CD14-positive monocyte (primary cell): ENCODE data around the gene GABBR2. TPM values are rescaled to one million over a fixed set of nuclear protein-coding genes. Genes with fewer than 3 reads are reported as not detected.

Source experiments
- DNase-seq, 3 donors: peaks; one replicate each; pipeline ENCODE4 v3.0.0-alpha.2; 2011 to 2022
- H2AFZ ChIP-seq: 2 replicates; pipeline ENCODE4 v1.6.0; 2012; ENCODE audit warnings: mild to moderate bottlenecking, low read depth, low read length, inconsistent platforms; ENCODE audit not compliant: insufficient read depth, poor library complexity, severe bottlenecking
- H3K27ac ChIP-seq, 2 donors: 1 replicate in 1 of 2; 2 replicates in 1 of 2; pipeline ENCODE4 v1.5.1; 2012 to 2013; ENCODE audit warnings: low read length in 2 of 2, control low read depth in 1 of 2, inconsistent platforms in 1 of 2, low read depth in 1 of 2, mild to moderate bottlenecking in 1 of 2
- H3K27me3 ChIP-seq, 2 donors: one replicate each; pipeline versions ENCODE4 v1.6.0 to v1.6.1; 2011 to 2013; ENCODE audit warnings: low read length in 2 of 2; ENCODE audit not compliant: control insufficient read depth in 2 of 2, insufficient read depth in 2 of 2
- H3K36me3 ChIP-seq, 2 donors: replicated peaks in 1 of 2; 1 replicate in 1 of 2; 2 replicates in 1 of 2; pipeline versions ENCODE4 v1.5.1 to v1.6.1; 2012 to 2013; ENCODE audit warnings: low read length in 2 of 2, control low read depth in 1 of 2, inconsistent platforms in 1 of 2, mild to moderate bottlenecking in 1 of 2; ENCODE audit not compliant: insufficient read depth in 2 of 2, control insufficient read depth in 1 of 2
- H3K4me1 ChIP-seq, 2 donors: 1 replicate in 1 of 2; 2 replicates in 1 of 2; pipeline versions ENCODE4 v1.5.1 to v1.6.1; 2012 to 2013; ENCODE audit warnings: low read length in 2 of 2, control low read depth in 1 of 2, inconsistent platforms in 1 of 2, mild to moderate bottlenecking in 1 of 2, moderate library complexity in 1 of 2; ENCODE audit not compliant: insufficient read depth in 2 of 2, control insufficient read depth in 1 of 2
- H3K4me2 ChIP-seq: replicated peaks from 2 replicates; pipeline ENCODE3; 2012; ENCODE audit warnings: low read length, moderate library complexity, mild to moderate bottlenecking; ENCODE audit not compliant: poor library complexity, severe bottlenecking; ENCODE audit errors: extremely low read depth
- H3K4me3 ChIP-seq, 3 experiments: fragments of 200-600 bp in 1 of 3; sonication (generic) in 1 of 3; replicated peaks in 1 of 3; 1 replicate in 2 of 3; 2 replicates in 1 of 3; pipeline ENCODE4 v1.5.1; 2011 to 2013; ENCODE audit warnings: low read length in 3 of 3, mild to moderate bottlenecking in 3 of 3, control low read depth in 2 of 3, low read depth in 2 of 3, inconsistent platforms in 1 of 3, moderate library complexity in 1 of 3
- H3K79me2 ChIP-seq: 2 replicates; pipeline ENCODE4 v1.6.0; 2012; ENCODE audit warnings: mild to moderate bottlenecking, control low read depth, inconsistent platforms, low read length, moderate library complexity; ENCODE audit not compliant: insufficient read depth
- H3K9ac ChIP-seq: 2 replicates; pipeline ENCODE4 v1.6.0; 2017; ENCODE audit warnings: low read length, mild to moderate bottlenecking; ENCODE audit not compliant: insufficient read depth, poor library complexity, severe bottlenecking
- H3K9me3 ChIP-seq, 2 donors: replicated peaks in 1 of 2; 1 replicate in 1 of 2; 2 replicates in 1 of 2; pipeline versions ENCODE4 v1.5.1 to v1.6.1; 2012 to 2013; ENCODE audit warnings: low read length in 2 of 2, control low read depth in 1 of 2; ENCODE audit not compliant: control insufficient read depth in 1 of 2, insufficient read depth in 1 of 2
- H4K20me1 ChIP-seq: 2 replicates; pipeline ENCODE4 v1.6.0; 2012; ENCODE audit warnings: mild to moderate bottlenecking, low read length, control low read depth, moderate library complexity; ENCODE audit not compliant: insufficient read depth
- H3K27ac Mint-ChIP-seq, 7 donors: one replicate each; pipeline ENCODE4 v1.8.0; 2020; ENCODE audit warnings: mild to moderate bottlenecking in 7 of 7, mixed read lengths in 7 of 7, moderate library complexity in 6 of 7, inconsistent platforms in 2 of 7
- H3K27me3 Mint-ChIP-seq, 3 donors: one replicate each; pipeline ENCODE4 v1.8.0; 2021 to 2022; ENCODE audit warnings: low read depth in 3 of 3, mild to moderate bottlenecking in 3 of 3, mixed read lengths in 3 of 3, moderate library complexity in 3 of 3, inconsistent platforms in 1 of 3
- H3K36me3 Mint-ChIP-seq, 2 donors: one replicate each; pipeline ENCODE4 v1.8.0; 2020; ENCODE audit warnings: mixed read lengths in 2 of 2, inconsistent platforms in 1 of 2, mild to moderate bottlenecking in 1 of 2
- H3K4me1 Mint-ChIP-seq: one replicate; pipeline ENCODE4 v1.8.0; 2020; ENCODE audit warnings: mild to moderate bottlenecking, mixed read lengths
- H3K4me3 Mint-ChIP-seq, 2 donors: one replicate each; pipeline ENCODE4 v1.8.0; 2020; ENCODE audit warnings: mild to moderate bottlenecking in 2 of 2, mixed read lengths in 2 of 2, moderate library complexity in 1 of 2
- H3K9me3 Mint-ChIP-seq, 7 donors: one replicate each; pipeline ENCODE4 v1.8.0; 2020 to 2022; ENCODE audit warnings: mixed read lengths in 7 of 7, mild to moderate bottlenecking in 6 of 7, moderate library complexity in 6 of 7, inconsistent platforms in 2 of 7
- WGBS: methylation state at CpG from one replicate; pipeline ENCODE4 v1.1.5; 2013; ENCODE audit warnings: missing lambda C conversion rate; ENCODE audit not compliant: insufficient coverage; 5-methylcytosine and 5-hydroxymethylcytosine counted together
- intact Hi-C, 2 donors: fragments of 100-400 bp; cut with micrococcal nuclease; formaldehyde crosslinking; loops; one replicate each; pipeline versions ENCODE4 v1.15.0 to v1.15.1; 2023
- polyA plus RNA-seq, 3 donors: library from polyadenylated mRNA; depleted of rRNA in 1 of 3; unstranded in 2 of 3; stranded (reverse) in 1 of 3; fragments of 300-500 nt in 2 of 3; fragments of >200 nt in 1 of 3; fragmentation: Illumina TruSeq in 2 of 3; gene quantifications; 1 replicate in 2 of 3; 2 replicates in 1 of 3; pipeline ENCODE4 v1.2.3, GENCODE V29; 2012 to 2021
- TF ChIP-seq, protein P1 (sequence below): fragments of 200-600 bp; IDR thresholded peaks from one replicate; pipeline ENCODE4 v1.8.0; 2022; ENCODE audit warnings: antibody characterized with exemption, mild to moderate bottlenecking

GABBR2 gene
- polyA plus RNA-seq, 3 donors: not detected

DNA sequence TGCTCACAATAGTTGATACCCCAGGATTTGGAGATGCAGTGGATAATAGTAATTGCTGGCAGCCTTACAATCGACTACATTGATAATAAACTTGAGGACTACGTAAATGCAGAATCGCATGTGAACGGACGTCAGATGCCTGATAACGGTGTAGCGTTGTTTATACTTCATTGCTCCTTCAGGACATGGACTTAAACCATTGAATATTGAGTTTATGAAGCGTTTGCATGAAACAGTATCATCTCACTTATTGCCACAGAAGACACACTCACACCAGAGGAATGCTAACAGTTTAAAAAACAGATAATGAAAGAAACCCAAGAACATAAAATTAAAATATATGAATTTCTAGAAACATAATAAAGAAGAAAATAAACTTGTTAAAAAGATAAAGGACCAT is 101.6 kb downstream of the GABBR2 start:
- Histone ChIP-seq H3K27ac (no peak overlapping the region), H3K36me3 (no peaks in the 10 kb centered on the region), H3K4me1 (no peaks in the 10 kb centered on the region), H3K79me2 (no peaks in the 10 kb centered on the region), H3K9me3 (no peaks in the 10 kb centered on the region), H2AFZ (no peak overlapping the region), H3K9ac (no peak overlapping the region), H3K4me3 (no peak overlapping the region), H4K20me1 (no peaks in the 10 kb centered on the region), H3K4me2 (no peak overlapping the region), H3K27me3 (peaks cover 0 to 6% of the 10 kb centered on the region in 2 donors)
- TF ChIP-seq, protein P1, sequence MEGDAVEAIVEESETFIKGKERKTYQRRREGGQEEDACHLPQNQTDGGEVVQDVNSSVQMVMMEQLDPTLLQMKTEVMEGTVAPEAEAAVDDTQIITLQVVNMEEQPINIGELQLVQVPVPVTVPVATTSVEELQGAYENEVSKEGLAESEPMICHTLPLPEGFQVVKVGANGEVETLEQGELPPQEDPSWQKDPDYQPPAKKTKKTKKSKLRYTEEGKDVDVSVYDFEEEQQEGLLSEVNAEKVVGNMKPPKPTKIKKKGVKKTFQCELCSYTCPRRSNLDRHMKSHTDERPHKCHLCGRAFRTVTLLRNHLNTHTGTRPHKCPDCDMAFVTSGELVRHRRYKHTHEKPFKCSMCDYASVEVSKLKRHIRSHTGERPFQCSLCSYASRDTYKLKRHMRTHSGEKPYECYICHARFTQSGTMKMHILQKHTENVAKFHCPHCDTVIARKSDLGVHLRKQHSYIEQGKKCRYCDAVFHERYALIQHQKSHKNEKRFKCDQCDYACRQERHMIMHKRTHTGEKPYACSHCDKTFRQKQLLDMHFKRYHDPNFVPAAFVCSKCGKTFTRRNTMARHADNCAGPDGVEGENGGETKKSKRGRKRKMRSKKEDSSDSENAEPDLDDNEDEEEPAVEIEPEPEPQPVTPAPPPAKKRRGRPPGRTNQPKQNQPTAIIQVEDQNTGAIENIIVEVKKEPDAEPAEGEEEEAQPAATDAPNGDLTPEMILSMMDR: no peak
- Mint-ChIP-seq H3K4me3 (no peak overlapping the region), H3K36me3 (no peaks in the 10 kb centered on the region), H3K27me3 (peaks cover 9 to 20% (median 12%) of the 10 kb centered on the region in 3 donors), H3K9me3 (peaks cover 0 to 2% (median 0%) of the 10 kb centered on the region in 7 donors), H3K4me1 (no peaks in the 10 kb centered on the region), H3K27ac (no peak overlapping the region)
- WGBS: 95% methylated on average over 7 of the region's 8 CpGs
- intact Hi-C loops: no loop called here
- no peak for DNase-seq

DNA sequence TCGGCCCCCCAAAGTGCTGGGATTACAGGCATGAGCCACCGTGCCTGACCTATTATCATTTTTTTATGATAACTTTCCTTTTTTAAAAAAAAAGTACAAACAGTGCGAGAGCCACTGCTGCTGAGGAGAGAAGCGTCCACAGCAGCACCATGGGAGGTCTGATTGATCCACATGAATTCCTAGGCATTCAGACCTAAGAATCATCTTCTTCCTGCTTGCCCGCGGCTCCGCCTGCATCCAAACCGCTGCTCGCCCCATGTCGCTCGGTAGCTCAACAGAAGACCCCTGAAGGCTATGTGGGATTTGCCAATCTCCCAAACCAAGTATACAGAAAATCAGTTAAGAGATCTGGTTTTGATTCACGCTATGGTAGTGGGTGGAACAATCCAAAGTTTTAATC is 102.0 kb downstream of the GABBR2 start:
- Histone ChIP-seq H3K79me2 (no peaks in the 10 kb centered on the region), H3K4me1 (no peaks in the 10 kb centered on the region), H2AFZ (no peak overlapping the region), H3K9ac (no peak overlapping the region), H3K4me2 (no peak overlapping the region), H3K9me3 (no peaks in the 10 kb centered on the region), H4K20me1 (no peaks in the 10 kb centered on the region), H3K4me3 (no peak overlapping the region), H3K36me3 (no peaks in the 10 kb centered on the region), H3K27ac (no peak overlapping the region), H3K27me3 (peaks cover 0 to 6% of the 10 kb centered on the region in 2 donors)
- Mint-ChIP-seq H3K9me3 (peaks cover 0 to 2% (median 0%) of the 10 kb centered on the region in 7 donors), H3K4me3 (no peak overlapping the region), H3K27ac (no peak overlapping the region), H3K4me1 (no peaks in the 10 kb centered on the region), H3K27me3 (peaks cover 11 to 23% (median 12%) of the 10 kb centered on the region in 3 donors), H3K36me3 (no peaks in the 10 kb centered on the region)
- intact Hi-C loops: no loop called here
- no peak for DNase-seq
- TF ChIP-seq, protein P1: no peak
- WGBS: 80% methylated on average over 1 of the region's 12 CpGs
